Muscle of leg (tissue), 11 donors: ENCODE data around the gene CTRB2. TPM values are rescaled to one million over a fixed set of nuclear protein-coding genes. Genes with fewer than 3 reads are reported as not detected.
"Not testable (repeated sequence)": the region's sequence is repeated elsewhere in the genome, so short reads cannot be mapped to it uniquely, and the experiment has no call there.

Experiments used
- DNase-seq: peaks from one replicate; pipeline ENCODE4 v3.0.0; 2013
- H3K27ac ChIP-seq: one replicate; pipeline ENCODE4 v1.5.1; 2013; ENCODE audit warnings: mild to moderate bottlenecking, low read length, control low read depth
- H3K27me3 ChIP-seq: one replicate; pipeline ENCODE4 v1.6.1; 2013; ENCODE audit warnings: low read length; ENCODE audit not compliant: control insufficient read depth, insufficient read depth
- H3K36me3 ChIP-seq: one replicate; pipeline ENCODE4 v1.6.1; 2013; ENCODE audit warnings: low read length; ENCODE audit not compliant: control insufficient read depth, insufficient read depth
- H3K4me1 ChIP-seq: one replicate; pipeline ENCODE4 v1.6.1; 2013; ENCODE audit warnings: low read length; ENCODE audit not compliant: control insufficient read depth, insufficient read depth
- H3K4me3 ChIP-seq: one replicate; pipeline ENCODE4 v1.5.1; 2013; ENCODE audit warnings: low read length, control low read depth
- H3K9me3 ChIP-seq: replicated peaks from 2 replicates; pipeline ENCODE4 v1.6.1; 2013; ENCODE audit warnings: low read depth, low read length; ENCODE audit not compliant: control insufficient read depth
- WGBS: methylation state at CpG from one replicate; pipeline ENCODE4 v1.1.5; 2013; ENCODE audit warnings: missing lambda C conversion rate; ENCODE audit not compliant: insufficient coverage; 5-methylcytosine and 5-hydroxymethylcytosine counted together
- polyA plus RNA-seq, 8 donors: library from polyadenylated mRNA; unstranded; fragments of 120-200 nt; gene quantifications; one replicate each; pipeline versions ENCODE4 v1.2.1 to v1.2.3, GENCODE V29; 2013; ENCODE audit warnings: inconsistent platforms in 1 of 8, low replicate concordance in 1 of 8; ENCODE audit not compliant: insufficient read length in 8 of 8, insufficient read depth in 1 of 8
- total RNA-seq: library from RNA; stranded (reverse); fragments of 120-200 nt; gene quantifications from one replicate; pipeline ENCODE4 v1.2.4, GENCODE V29; 2013

CTRB2 gene
- total and polyA plus RNA-seq, 9 donors, result 0.17 to 0.52 (median 0.28) TPM; not detected in 3

DNA sequence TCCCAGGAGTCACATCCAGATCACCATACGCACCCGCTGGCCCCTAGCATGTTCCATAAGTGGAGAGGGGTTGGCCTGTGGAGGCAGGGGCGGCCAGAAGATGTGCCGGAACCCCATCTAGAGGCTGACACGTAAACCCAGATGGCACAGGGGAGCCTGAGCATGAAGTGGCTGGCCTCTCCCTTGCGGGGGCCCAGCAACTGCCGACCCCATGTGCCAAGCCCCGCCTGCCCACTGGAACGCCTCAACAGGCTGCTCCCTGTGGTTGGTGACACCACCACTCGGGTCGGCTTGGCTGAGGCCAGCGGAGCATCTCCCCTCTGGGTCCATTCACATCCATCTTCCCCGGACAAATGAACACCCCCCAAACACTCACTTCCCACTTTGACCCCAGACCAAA, 35.0 kb upstream of the CTRB2 start:
- DNase-seq, result no peak
- WGBS, result 85% methylated on average over 13 of the region's 13 CpGs
- Histone ChIP-seq H3K36me3 (peaks cover 52% of the 10 kb centered on the region), H3K4me1 (peaks cover 94% of the 10 kb centered on the region), H3K9me3 (no peaks in the 10 kb centered on the region), H3K27ac (no peak overlapping the region), H3K27me3 (no peaks in the 10 kb centered on the region), H3K4me3 (no peak overlapping the region)

DNA sequence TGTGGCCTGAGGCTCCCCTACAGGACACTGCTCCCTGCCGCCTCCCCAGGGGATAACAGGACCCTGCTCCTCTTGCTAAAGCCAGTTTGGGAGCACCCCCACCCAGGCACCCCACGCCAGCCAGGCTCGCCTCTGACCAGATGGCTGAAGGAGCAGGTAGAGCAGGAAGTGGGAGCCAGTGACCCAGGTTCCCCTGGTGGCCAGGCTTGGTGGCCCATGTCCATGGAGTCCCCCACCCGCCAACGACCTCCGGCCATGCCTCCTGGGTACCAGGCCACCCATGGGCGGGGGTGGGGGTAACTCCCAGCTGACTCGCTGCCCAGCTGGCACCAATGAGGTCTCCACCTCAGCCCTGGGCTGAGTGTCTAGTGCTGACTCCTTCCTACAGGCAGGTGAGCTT, 34.5 kb upstream of the CTRB2 start:
- Histone ChIP-seq H3K36me3 (peaks cover 57% of the 10 kb centered on the region), H3K9me3 (no peaks in the 10 kb centered on the region), H3K27ac (no peak overlapping the region), H3K4me1 (peaks cover 88% of the 10 kb centered on the region), H3K4me3 (no peak overlapping the region), H3K27me3 (no peaks in the 10 kb centered on the region)
- no peak for DNase-seq
- 74% methylated on average over 7 of the region's 8 CpGs for WGBS

DNA sequence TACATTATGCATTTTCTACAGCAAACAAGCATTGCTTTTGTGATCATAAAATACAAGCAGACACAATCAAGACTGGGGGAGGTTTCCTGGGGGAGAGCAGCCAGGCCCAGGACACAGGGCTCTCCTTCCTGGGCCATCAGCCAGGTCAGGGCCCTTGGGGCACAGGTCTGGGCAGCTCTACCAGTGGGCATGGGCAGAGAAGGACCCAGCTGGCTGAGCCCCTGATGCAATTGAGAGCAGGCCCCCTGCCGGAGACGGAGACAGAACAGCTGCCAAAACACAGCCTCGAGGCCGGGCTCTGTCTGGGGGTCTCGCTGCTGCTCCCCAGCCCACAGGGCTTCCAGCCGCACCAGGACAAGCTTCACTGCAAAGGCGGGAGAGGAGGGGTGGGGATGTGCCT, 33.7 kb upstream of the CTRB2 start:
- H3K4me1 ChIP-seq, result peaks cover 80% of the 10 kb centered on the region
- H3K36me3 ChIP-seq, result peaks cover 65% of the 10 kb centered on the region
- WGBS, result 25% methylated on average over 2 of the region's 7 CpGs
- H3K27me3 ChIP-seq, H3K9me3 ChIP-seq, DNase-seq, H3K4me3 ChIP-seq: not testable (repeated sequence)
- H3K27ac ChIP-seq, result peak overlapping the region; percentile 35

GRCh38 chr16:75239542-75240122, 32.7 kb upstream of the CTRB2 start:
- 83% methylated on average over 11 of the region's 19 CpGs for WGBS
- no peak for DNase-seq
- H3K27me3 ChIP-seq, result no peaks in the 10 kb centered on the region
- H3K4me3 ChIP-seq, result no peak overlapping the region
- H3K27ac ChIP-seq, result peak overlapping the region; percentile 92
- H3K36me3 ChIP-seq, result peaks cover 74% of the 10 kb centered on the region
- H3K4me1 ChIP-seq, result peaks cover 71% of the 10 kb centered on the region
- H3K9me3 ChIP-seq, result no peaks in the 10 kb centered on the region

- Histone ChIP-seq H3K9me3 (no peaks in the 10 kb centered on the region), H3K27me3 (no peaks in the 10 kb centered on the region), H3K4me1 (peaks cover 71% of the 10 kb centered on the region), H3K36me3 (peaks cover 77% of the 10 kb centered on the region), H3K4me3 (no peak overlapping the region), H3K27ac (peak overlapping the region; percentile 92)
- no peak for DNase-seq
- WGBS, result 35% methylated on average over 15 of the region's 16 CpGs
These were observed 32.0 kb upstream of the CTRB2 start for GRCh38 chr16:75238853-75239541.

DNA sequence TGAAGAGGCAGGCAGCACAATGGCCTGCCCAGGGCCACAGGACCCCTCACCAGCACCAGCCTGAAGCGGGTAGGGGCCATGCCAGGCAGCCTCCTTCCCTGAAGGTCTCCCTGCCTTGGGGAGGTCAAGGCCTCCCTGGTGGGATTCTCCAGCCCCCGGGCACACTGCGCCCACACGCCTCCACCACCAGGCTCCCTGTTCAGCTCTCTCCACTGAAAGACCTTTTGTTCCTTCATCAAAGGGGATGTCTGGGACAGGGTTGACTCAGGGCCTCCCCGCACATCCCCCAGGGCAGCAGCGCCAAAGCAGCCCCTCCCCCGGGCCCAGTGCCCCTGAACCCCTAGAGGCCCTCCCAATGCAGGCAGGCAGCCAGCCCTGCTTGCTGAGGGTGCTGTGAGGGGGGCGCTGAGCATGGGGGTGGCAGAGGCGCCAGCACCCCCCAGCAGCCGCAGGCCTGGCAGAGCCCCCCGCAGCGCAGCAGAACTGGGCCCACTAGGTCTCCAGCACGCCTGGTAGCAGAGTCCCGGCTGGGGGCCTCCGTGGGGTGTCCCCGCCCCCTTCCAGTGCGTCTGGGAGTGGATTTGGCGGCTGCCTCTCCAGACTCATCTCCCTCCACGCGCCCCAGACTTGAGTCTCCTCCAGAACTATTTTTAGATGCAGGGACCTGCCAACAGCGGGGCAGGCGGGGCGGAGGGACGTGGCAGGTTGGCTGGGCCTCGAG, 31.3 kb upstream of the CTRB2 start:
- no peaks in the 10 kb centered on the region for H3K27me3 ChIP-seq
- 15% methylated on average over 19 of the region's 25 CpGs for WGBS
- peaks cover 82% of the 10 kb centered on the region for H3K36me3 ChIP-seq
- no peaks in the 10 kb centered on the region for H3K9me3 ChIP-seq
- no peak overlapping the region for H3K4me3 ChIP-seq
- DNase-seq, result peak; percentile 94
- H3K4me1 ChIP-seq, result peaks cover 71% of the 10 kb centered on the region
- peak overlapping the region; percentile 92 for H3K27ac ChIP-seq

- Histone ChIP-seq H3K4me1 (peaks cover 65% of the 10 kb centered on the region), H3K27ac (peak overlapping the region; percentile 92), H3K9me3 (no peaks in the 10 kb centered on the region), H3K4me3 (no peak overlapping the region), H3K27me3 (no peaks in the 10 kb centered on the region), H3K36me3 (peaks cover 81% of the 10 kb centered on the region)
- DNase-seq, result peak; percentile 11
- 75% methylated on average over 10 of the region's 18 CpGs for WGBS
These were observed 30.6 kb upstream of the CTRB2 start for GRCh38 chr16:75237398-75238131.

DNA sequence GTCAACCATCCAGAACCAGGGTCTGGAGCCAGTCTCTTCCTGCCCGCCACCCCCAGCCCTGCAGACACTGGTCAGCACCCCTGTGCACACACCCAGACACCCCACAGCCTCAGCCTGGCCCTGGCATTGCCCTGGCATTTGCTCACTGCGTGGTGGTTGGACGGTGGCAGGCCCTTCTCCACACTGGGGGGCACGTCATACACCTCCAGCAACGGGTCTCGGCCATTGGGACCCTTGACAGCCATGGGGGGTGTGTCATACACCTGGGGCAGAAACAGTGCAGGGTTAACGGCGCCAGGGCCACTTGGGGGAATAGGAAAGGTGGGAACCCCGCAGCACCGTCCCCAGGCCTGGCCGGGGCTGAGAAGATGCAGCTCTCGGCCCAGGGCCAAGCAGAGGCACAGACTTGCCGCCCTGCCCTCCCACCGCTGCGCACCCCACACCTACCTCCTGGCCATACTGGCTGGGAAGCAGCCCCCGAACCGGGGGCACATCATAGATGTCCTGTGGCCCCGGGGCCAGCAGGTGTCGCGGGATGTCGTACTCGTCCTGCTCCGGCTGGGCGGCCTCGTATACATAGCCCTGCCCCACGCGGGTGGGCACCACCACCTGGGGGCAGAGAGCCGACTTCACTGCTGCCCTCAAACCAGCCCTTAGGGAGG, 29.9 kb upstream of the CTRB2 start:
- H3K36me3 ChIP-seq, result peaks cover 76% of the 10 kb centered on the region
- 86% methylated on average over 24 of the region's 28 CpGs for WGBS
- H3K4me1 ChIP-seq, result peaks cover 60% of the 10 kb centered on the region
- DNase-seq, result peak; percentile 10
- H3K27ac ChIP-seq, result no peak overlapping the region
- H3K27me3 ChIP-seq, result no peaks in the 10 kb centered on the region
- H3K4me3 ChIP-seq, result no peak overlapping the region
- no peaks in the 10 kb centered on the region for H3K9me3 ChIP-seq

- Histone ChIP-seq H3K27me3 (no peaks in the 10 kb centered on the region), H3K4me1 (peaks cover 54% of the 10 kb centered on the region), H3K9me3 (no peaks in the 10 kb centered on the region), H3K27ac (no peak overlapping the region), H3K4me3 (no peak overlapping the region), H3K36me3 (peaks cover 73% of the 10 kb centered on the region)
- no peak for DNase-seq
- WGBS, result 52% methylated on average over 5 of the region's 7 CpGs
These were observed 29.3 kb upstream of the CTRB2 start for GRCh38 chr16:75236232-75236631.
